Ishikawa (cell line): ENCODE measurements around the gene AP1S3.

Experiments
- CEBPB ChIP-seq: IDR thresholded peaks from 2 replicates; pipeline ENCODE4 v1.6.1; 2012
- CREB1 ChIP-seq: IDR thresholded peaks from 2 replicates; pipeline ENCODE4 v1.6.1; 2012; ENCODE audit warnings: low read depth
- EP300 ChIP-seq: IDR thresholded peaks from 2 replicates; pipeline ENCODE4 v1.6.1; 2012; ENCODE audit warnings: borderline replicate concordance
- FOXM1 ChIP-seq: IDR thresholded peaks from 2 replicates; pipeline ENCODE4 v1.6.1; 2012; ENCODE audit warnings: low read depth, borderline replicate concordance
- NFIC ChIP-seq: IDR thresholded peaks from 2 replicates; pipeline ENCODE4 v1.6.1; 2012
- RAD21 ChIP-seq: IDR thresholded peaks from 2 replicates; pipeline ENCODE4 v1.6.1; 2012; ENCODE audit warnings: low read depth
- REST ChIP-seq: IDR thresholded peaks from 2 replicates; pipeline ENCODE4 v1.6.1; 2012; ENCODE audit warnings: low read depth, mild to moderate bottlenecking
- TAF1 ChIP-seq: IDR thresholded peaks from 2 replicates; pipeline ENCODE4 v1.6.1; 2012; ENCODE audit warnings: low read depth, mild to moderate bottlenecking
- TCF12 ChIP-seq: IDR thresholded peaks from 2 replicates; pipeline ENCODE4 v1.6.1; 2012; ENCODE audit warnings: low read depth
- TEAD4 ChIP-seq: IDR thresholded peaks from 2 replicates; pipeline ENCODE4 v1.6.1; 2012
- YY1 ChIP-seq: IDR thresholded peaks from 2 replicates; pipeline ENCODE4 v1.6.1; 2012; ENCODE audit warnings: low read depth
- ZBTB7A ChIP-seq: IDR thresholded peaks from 2 replicates; pipeline ENCODE4 v1.6.1; 2012; ENCODE audit warnings: low read depth
- TF ChIP-seq, protein P1 (sequence below): IDR thresholded peaks from 2 replicates; pipeline ENCODE4 v1.6.1; 2012
- TF ChIP-seq, protein P2 (sequence below): IDR thresholded peaks from 2 replicates; pipeline ENCODE4 v1.6.1; 2012

The AP1S3 gene

GRCh38 chr2:223727562-223727961 lies 109.8 kb downstream of the AP1S3 start:
- TF ChIP-seq EP300 (no peak), CREB1 (no peak), RAD21 (peak; percentile 66)

GRCh38 chr2:223725986-223726970 lies 111.1 kb downstream of the AP1S3 start:
- TF ChIP-seq ZBTB7A: no peak
- no peak for TF ChIP-seq CEBPB
- no peak for TF ChIP-seq NFIC
- TF ChIP-seq REST: no peak
- TF ChIP-seq TAF1: no peak
- TF ChIP-seq, protein P1, sequence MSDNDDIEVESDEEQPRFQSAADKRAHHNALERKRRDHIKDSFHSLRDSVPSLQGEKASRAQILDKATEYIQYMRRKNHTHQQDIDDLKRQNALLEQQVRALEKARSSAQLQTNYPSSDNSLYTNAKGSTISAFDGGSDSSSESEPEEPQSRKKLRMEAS: no peak
- TF ChIP-seq EP300: no peak

DNA sequence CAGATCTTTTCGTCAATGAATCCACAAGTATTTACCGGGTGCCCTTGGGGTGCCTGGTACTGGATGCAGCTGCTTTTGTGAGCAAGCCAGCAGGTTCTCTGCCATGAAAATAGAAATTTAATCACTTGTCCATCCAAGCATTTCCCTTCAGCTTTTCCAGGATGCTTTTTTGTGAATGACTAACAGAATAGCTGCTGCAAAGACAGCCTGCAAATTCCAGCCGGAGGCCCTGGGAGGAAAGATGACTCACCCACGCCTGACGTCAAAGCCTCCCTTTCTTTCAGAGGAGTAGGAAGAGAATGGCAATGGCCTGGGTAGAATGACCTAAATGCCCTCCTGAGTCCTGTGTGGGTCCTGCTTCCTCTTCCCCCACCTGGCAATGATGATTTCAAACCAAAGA lies 111.9 kb downstream of the AP1S3 start:
- no peak for TF ChIP-seq RAD21
- no peak for TF ChIP-seq REST
- TF ChIP-seq NFIC: no peak
- TF ChIP-seq TEAD4: peak; percentile 81
- TF ChIP-seq EP300: peak; percentile 35; the same call in 1 of the 2 replicates
- no peak for TF ChIP-seq CEBPB
- peak; percentile 50; the same call in 1 of the 2 replicates for TF ChIP-seq CREB1
- TF ChIP-seq, protein P1: no peak

DNA sequence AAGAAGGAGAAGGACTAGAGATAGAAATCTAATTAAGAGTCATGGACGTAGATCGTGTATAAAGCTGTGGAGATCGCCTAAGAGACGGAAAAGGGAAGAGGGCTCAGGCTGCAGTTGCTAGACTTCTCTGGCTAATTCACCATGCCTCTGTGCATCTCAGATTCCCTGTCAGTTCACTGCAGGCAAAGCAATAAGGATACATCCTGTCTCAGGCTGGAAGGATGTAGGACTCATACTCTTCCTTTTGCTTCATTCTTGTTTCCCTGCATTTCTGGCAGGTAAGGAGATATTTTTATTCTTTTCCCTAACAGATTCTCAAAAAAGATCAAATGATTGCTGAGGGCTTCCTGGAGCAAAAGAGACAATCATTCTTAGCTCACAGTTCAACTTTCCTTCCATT lies 112.5 kb downstream of the AP1S3 start:
- TF ChIP-seq TEAD4 (no peak), CEBPB (no peak), TCF12 (no peak), EP300 (no peak), CREB1 (no peak), REST (no peak), NFIC (no peak), ZBTB7A (no peak), FOXM1 (no peak)
- TF ChIP-seq, protein P2, sequence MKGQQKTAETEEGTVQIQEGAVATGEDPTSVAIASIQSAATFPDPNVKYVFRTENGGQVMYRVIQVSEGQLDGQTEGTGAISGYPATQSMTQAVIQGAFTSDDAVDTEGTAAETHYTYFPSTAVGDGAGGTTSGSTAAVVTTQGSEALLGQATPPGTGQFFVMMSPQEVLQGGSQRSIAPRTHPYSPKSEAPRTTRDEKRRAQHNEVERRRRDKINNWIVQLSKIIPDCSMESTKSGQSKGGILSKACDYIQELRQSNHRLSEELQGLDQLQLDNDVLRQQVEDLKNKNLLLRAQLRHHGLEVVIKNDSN: no peak
- TF ChIP-seq, protein P1: no peak

- TF ChIP-seq, protein P1: peak; percentile 77
- TF ChIP-seq YY1 (peak; percentile 68), REST (no peak)
Observed at GRCh38 chr2:223723954-223724411, 113.4 kb downstream of the AP1S3 start.
